CD4-positive, alpha-beta T cell treated with Interleukin-17A for 4 hours (primary cell): ENCODE results near the gene CYP2S1.
"Not testable (repeated sequence)": the region's sequence is repeated elsewhere in the genome, so short reads cannot be mapped to it uniquely, and the experiment has no call there.

Experiments used
- DNase-seq: peaks from one replicate; pipeline ENCODE4 v3.0.0-alpha.2; 2020; ENCODE audit warnings: mixed read lengths

CYP2S1 gene

GRCh38 chr19:41226874-41227390 lies 33.9 kb downstream of the CYP2S1 start:
- no peak for DNase-seq

GRCh38 chr19:41228486-41228885 lies 35.5 kb downstream of the CYP2S1 start:
- DNase-seq, result no peak

GRCh38 chr19:41229338-41229737 lies 36.3 kb downstream of the CYP2S1 start:
- not testable (repeated sequence) for DNase-seq

GRCh38 chr19:41230067-41230857 lies 37.2 kb downstream of the CYP2S1 start:
- no peak for DNase-seq

GRCh38 chr19:41232686-41233085 lies 39.7 kb downstream of the CYP2S1 start:
- no peak for DNase-seq

- DNase-seq, result no peak
These were observed 40.8 kb downstream of the CYP2S1 start for GRCh38 chr19:41233748-41234240.

GRCh38 chr19:41234512-41235168 lies 41.6 kb downstream of the CYP2S1 start:
- DNase-seq, result no peak

GRCh38 chr19:41235480-41235879 lies 42.5 kb downstream of the CYP2S1 start:
- no peak for DNase-seq

GRCh38 chr19:41238244-41238643 lies 45.2 kb downstream of the CYP2S1 start:
- DNase-seq, result no peak

GRCh38 chr19:41239363-41239762 lies 46.3 kb downstream of the CYP2S1 start:
- DNase-seq, result no peak

- no peak for DNase-seq
These were observed 47.0 kb downstream of the CYP2S1 start for GRCh38 chr19:41239961-41240574.

- DNase-seq, result no peak
These were observed 48.8 kb downstream of the CYP2S1 start for GRCh38 chr19:41241859-41242258.

GRCh38 chr19:41244117-41244516 lies 51.1 kb downstream of the CYP2S1 start:
- DNase-seq, result no peak

- DNase-seq, result no peak
These were observed 52.8 kb downstream of the CYP2S1 start for GRCh38 chr19:41245843-41246242.

- no peak for DNase-seq
These were observed 55.9 kb downstream of the CYP2S1 start for GRCh38 chr19:41248895-41249294.

GRCh38 chr19:41249707-41250423 lies 56.8 kb downstream of the CYP2S1 start:
- DNase-seq, result no peak

GRCh38 chr19:41253660-41254059 lies 60.6 kb downstream of the CYP2S1 start:
- no peak for DNase-seq

- DNase-seq, result no peak
These were observed 62.2 kb downstream of the CYP2S1 start for GRCh38 chr19:41255171-41255570.
